Measurements from ENCODE around the gene CTBP2.

- no peak for TF ChIP-seq CTCF (IDR thresholded peaks at IDR 0.05; ENCODE audit: low read depth, low read length, missing input control)
- no peak for TF ChIP-seq JUND (IDR thresholded peaks at IDR 0.05)
- no peak for TF ChIP-seq SP1 (IDR thresholded peaks at IDR 0.05)
- no peak for TF ChIP-seq MAX (IDR thresholded peaks at IDR 0.05)
- no peak for TF ChIP-seq FOXA1 (IDR thresholded peaks at IDR 0.05)
- TF ChIP-seq YY1 (IDR thresholded peaks at IDR 0.05), result no peak
- no peak for TF ChIP-seq ATF3 (IDR thresholded peaks at IDR 0.05)
- no peak for TF ChIP-seq RXRA (IDR thresholded peaks at IDR 0.05)
- TF ChIP-seq ZBTB33 (IDR thresholded peaks at IDR 0.05), result no peak
- no peak for TF ChIP-seq RAD21 (IDR thresholded peaks at IDR 0.05)
- TF ChIP-seq REST (IDR thresholded peaks at IDR 0.05), result no peak
- no peak for TF ChIP-seq TAF1 (conservative IDR thresholded peaks at IDR 0.05)
These were observed 78.4 kb downstream of the CTBP2 start for GRCh38 chr10:125081931-125082330.
